Subcutaneous adipose tissue (tissue), 4 donors: Measurements from ENCODE around the gene TECPR1. TPM values are rescaled to one million over a fixed set of nuclear protein-coding genes. Genes with fewer than 3 reads are reported as not detected.

Experiments used
- total RNA-seq, 4 donors: library from RNA; depleted of rRNA; stranded (reverse); fragments of >200 nt; gene quantifications; one replicate each; pipeline ENCODE4 v1.1.0, GENCODE V29; 2016
- TF ChIP-seq, protein P1 (sequence below): fragments of 450-650 bp; IDR thresholded peaks from one replicate; pipeline ENCODE4 v1.5.1; 2016; ENCODE audit warnings: low read depth, mild to moderate bottlenecking, control low read depth, antibody characterized with exemption, moderate library complexity

The TECPR1 gene
- total RNA-seq, 4 donors from 2014 or later: 9.7 to 36.2 (median 11.9) TPM

DNA sequence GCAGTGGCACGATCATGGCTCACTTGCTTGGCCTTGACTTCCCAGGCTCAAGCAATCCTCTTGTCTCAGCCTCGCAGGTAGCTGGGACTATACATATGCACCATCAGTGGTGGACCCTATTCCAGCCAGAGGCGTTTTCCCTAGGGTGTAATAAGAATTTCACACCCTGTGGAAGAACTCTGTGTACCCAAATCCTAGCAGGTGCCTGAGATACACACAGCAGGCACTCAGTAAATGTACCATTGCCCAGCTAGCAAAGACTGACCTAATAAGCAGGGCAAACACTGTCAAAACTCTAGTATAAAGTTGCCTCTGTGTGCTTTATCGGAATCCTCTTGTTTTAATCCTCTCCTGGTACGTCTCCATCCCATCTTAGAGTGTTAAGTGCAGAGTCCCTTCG is 74.5 kb downstream of the TECPR1 start:
- TF ChIP-seq, protein P1, sequence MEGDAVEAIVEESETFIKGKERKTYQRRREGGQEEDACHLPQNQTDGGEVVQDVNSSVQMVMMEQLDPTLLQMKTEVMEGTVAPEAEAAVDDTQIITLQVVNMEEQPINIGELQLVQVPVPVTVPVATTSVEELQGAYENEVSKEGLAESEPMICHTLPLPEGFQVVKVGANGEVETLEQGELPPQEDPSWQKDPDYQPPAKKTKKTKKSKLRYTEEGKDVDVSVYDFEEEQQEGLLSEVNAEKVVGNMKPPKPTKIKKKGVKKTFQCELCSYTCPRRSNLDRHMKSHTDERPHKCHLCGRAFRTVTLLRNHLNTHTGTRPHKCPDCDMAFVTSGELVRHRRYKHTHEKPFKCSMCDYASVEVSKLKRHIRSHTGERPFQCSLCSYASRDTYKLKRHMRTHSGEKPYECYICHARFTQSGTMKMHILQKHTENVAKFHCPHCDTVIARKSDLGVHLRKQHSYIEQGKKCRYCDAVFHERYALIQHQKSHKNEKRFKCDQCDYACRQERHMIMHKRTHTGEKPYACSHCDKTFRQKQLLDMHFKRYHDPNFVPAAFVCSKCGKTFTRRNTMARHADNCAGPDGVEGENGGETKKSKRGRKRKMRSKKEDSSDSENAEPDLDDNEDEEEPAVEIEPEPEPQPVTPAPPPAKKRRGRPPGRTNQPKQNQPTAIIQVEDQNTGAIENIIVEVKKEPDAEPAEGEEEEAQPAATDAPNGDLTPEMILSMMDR: no peak

DNA sequence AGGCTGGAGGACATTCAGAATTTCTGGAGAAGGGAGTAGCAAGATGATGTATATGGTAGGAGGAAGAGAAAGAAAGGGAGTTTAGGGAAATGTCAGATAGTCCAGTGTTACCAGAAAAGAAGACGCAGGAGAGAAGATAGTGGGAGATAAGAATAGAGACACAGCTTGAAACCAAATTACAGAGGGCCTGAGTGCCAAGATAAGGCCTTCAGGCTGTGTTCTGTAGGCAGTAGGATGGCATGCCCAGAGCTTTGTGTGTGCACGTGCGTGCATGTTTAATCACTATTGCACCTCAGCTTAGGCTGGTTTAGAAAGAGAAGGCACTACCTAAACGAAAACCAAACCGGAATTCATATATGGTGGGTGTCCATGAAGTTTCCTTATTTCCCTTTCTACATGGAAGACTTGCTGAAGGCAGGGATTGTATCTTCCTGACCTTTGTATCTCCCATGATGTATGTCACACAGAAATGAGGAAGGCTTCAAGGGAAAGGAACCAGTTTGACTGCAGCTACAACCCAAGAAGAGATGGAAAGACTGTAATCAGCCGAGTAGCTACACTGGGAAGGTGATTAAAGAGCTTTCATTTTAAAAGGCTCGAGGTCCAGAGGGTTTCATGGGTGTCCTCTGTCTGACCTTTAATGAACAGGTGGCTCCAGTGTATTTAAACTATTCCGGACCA is 76.6 kb downstream of the TECPR1 start:
- TF ChIP-seq, protein P1: no peak

DNA sequence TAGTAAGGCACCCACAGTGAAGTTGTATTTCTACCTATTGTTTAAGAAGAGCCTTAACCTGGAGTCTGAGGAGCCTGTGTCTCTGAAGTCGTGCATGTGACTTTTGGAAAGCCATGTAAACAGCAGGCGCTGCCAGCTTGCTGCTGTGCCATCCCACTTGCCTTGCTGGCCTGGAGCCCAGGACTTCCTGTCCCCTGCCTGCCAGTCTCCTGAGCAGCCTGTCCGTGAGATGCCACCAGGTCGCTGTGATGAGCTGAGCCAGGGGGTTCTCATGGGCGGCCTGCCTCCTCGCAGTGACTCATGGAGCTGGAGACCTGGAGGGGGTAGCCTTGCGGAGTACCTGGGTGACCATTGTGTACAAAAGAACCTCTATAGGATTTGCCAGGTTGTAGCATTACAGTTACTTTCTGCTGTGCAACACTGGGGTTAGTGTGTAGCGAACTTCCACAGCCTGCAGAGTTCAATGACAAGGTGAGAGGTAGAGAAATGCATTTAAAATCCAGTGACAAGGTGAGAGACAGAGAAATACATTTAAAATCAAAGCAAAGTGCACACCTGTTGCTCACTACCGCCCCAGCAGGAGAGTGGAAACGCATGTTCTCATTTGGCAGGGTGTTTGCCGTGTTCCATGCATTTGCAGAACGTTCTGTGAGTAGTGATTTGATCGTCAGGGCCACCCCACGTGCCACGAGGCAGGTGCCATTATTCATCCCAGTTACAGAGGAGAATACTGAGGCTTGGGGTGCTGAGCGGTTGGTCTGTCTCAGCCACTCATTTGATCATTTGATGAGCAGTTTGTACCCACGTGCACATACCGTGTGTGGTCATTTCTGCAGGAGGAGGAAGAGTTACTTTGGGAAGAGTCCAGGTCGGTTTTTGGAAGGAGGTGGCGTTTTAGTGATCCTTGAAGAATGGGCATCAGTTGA is 77.4 kb downstream of the TECPR1 start:
- TF ChIP-seq, protein P1: no peak

DNA sequence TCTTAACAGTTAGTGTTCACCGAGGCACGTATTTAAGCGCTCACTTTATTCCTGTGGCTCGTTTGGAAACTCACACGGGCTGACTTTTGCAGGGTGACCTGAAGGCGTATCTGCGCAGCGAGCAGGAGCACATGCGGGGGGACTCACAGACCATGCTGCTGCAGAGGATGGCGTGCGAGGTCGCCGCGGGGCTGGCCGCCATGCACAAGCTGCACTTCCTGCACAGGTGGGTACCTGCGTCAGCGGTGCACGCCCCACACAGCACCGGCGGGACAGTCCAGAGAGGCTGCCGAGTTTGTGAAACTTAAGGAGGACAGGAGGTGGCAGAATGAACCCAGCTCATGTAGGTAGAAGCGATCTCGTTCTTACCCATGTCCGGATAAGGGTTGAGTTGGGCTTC is 80.6 kb downstream of the TECPR1 start:
- TF ChIP-seq, protein P1: no peak

DNA sequence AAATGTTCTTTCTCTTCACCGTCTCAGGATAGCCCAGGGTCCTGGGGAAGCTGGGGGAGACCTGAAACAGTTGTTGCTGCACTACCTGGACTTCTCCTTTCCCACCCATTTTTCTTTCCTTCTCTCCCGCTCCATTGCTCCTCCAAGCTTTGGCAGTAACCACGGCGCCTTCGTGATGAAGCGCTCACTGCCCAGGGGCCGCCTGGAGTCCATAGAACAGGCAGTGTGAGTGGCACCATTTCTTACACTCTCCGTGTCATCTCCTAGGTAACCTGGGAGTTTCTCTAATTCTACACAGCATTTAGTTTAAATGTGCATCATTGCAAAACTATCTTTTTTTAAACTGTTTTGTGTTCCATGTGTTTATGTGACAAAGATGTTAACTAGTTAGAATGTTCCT is 81.1 kb downstream of the TECPR1 start:
- TF ChIP-seq, protein P1: no peak

DNA sequence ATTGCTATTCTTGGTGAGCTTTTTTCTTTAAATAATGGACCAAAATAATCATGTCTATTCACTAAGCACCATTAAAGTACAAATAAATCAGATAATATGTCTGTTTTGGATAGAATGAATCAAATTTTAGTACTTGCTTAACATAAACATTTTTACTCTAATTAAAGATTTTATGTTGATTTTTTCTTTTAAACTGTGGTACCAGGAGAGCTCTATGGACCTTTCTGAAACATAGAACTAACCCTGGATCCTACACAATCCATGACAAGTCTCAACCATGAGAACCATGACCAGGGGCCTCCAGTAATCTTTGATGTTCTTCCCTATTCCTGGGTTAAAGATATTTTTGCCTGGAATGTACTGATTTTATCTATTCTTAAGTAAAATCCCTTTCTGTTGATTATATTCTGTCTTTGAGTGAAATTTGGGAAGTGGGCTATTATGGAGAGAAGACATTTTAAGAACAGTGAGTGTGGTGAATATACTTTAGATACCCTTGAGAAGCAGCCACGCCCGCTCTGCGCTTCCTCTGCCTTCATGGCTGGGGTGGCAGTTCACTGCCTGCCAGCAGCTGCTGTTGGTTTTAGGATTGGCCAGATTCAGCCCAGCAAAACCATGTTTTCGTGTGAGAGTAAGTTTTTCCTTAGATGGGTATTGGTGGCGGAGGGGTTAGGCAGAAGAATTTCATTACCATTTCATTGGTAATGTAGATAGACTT is 83.0 kb downstream of the TECPR1 start:
- TF ChIP-seq, protein P1: no peak
